PC-3 (cell line): ENCODE data around the gene C5.

Experiments
- CTCF ChIP-seq: fragments of 300-600 bp; sonication (generic); conservative IDR thresholded peaks from 2 replicates; pipeline ENCODE4 v1.5.1; 2017; ENCODE audit warnings: antibody characterized with exemption, low read depth, mild to moderate bottlenecking, low read length
- EZH2 ChIP-seq: fragments of 300-600 bp; sonication (generic); IDR thresholded peaks from one replicate; pipeline ENCODE4 v1.6.1; 2017; ENCODE audit warnings: antibody characterized with exemption, mild to moderate bottlenecking, low read length; ENCODE audit not compliant: unreplicated experiment

GRCh38 chr9:120935383-120935857, 114.7 kb downstream of the C5 start:
- TF ChIP-seq EZH2 (no peak), CTCF (no peak)
